Activated CD4-positive, alpha-beta T cell treated with anti-CD3 and anti-CD28 coated beads for 4 hours (primary cell): ENCODE results near the gene E2F1.
"Not testable (repeated sequence)": the region's sequence is repeated elsewhere in the genome, so short reads cannot be mapped to it uniquely, and the experiment has no call there.

Experiments
- DNase-seq, 2 donors: peaks; one replicate each; pipeline ENCODE4 v3.0.0-alpha.2; 2020

E2F1 gene

GRCh38 chr20:33656010-33656782 lies 30.0 kb downstream of the E2F1 start:
- no peak for DNase-seq

GRCh38 chr20:33655164-33655563 lies 31.0 kb downstream of the E2F1 start:
- DNase-seq: no peak

DNA sequence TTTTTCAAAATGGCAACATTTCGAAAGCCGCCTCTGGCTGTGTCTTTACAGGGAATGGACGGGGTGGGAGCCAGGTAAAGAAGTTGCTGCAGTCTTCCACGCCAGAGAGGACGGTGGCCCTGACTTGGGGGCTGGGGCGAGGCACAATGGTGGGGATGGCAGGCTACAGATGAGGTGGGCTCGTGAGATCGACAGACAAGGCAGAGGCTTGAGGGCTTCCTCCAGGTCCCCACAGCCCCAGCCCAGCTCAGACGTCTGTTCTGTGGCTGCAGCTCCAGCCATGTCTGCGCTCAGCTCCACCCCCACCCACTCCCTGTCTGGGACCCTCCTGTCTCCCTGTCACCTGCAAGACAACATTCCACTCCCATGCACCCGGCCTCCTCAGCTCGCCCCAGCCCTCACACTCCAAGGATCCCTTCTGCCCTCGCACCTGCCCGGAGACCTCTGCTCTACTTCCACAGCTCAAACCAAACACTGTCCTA lies 31.5 kb downstream of the E2F1 start:
- no peak for DNase-seq

DNA sequence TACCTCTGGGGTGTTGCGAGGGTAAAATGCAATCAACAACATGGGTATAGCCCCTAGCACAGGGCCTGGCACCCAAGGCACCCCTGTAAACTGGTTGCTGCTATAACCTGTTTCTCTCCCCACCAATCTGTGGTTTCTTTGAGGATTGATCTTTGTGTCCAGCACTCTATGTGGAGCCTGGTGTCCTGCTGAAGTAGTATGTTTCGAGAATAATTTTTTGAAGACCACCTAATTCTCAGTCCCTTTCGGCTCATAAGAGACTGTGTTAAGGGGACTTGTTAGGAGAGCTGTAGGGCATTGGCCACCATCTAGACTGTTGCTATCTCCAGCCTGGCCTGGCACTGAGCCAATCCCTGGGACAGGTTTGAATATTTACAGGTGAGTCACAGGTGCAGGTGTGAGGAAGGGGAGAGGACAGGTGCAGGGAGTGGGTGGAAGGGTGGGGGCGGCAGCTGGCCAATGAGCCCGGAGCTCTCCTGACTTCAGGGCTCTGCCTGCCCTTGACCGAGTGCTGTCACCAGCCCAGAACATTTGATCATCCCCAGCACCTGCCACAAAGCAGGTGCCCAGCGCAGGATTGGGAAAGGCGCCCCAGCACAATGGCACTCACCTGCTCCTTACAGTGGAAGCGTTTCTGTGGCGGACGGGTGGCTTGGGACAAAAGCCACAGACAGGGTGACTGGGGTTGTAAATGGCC lies 32.1 kb downstream of the E2F1 start:
- DNase-seq: no peak

- DNase-seq: peak in 1 of 2 donors; percentile 15
Observed at GRCh38 chr20:33653218-33653899, 32.8 kb downstream of the E2F1 start.

GRCh38 chr20:33651562-33652048 lies 34.6 kb downstream of the E2F1 start:
- DNase-seq: no peak

DNA sequence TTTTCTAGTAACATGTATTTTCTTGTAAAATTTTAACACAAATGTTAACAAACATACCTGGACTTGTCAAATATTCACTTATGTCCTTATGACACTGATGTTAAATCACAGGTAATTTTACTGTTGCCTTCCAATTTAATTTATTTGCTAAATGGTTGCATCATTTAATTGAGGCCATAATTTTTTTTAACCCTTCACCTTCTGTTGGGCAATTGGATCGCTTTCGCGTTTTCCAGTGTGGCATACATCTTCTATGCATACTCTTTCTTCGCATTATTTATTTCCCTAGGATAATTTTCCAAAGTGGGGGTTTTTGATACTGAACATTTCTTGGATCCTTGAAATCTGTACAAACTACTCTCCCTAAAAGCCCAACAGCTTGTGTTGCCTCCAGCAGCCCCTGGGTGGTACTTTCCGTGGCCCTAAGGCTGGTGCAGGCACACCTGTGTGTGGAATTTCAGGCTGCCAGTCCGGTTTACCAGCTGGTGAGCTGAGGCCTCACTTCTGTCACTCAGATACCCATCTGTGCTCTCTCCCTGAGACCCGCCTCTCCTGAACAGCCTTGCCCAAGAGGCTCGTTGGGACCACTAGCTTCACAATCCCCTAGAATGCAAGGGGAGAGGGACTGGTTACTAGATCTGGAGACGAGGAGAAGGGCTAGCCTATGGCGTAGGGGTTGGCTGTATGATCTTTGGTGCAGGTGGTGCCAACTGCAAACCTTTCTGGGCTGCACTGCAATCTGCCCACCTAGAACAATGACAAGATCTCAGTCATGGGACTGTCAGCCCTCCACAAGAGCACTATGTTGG lies 35.2 kb downstream of the E2F1 start:
- no peak for DNase-seq

DNA sequence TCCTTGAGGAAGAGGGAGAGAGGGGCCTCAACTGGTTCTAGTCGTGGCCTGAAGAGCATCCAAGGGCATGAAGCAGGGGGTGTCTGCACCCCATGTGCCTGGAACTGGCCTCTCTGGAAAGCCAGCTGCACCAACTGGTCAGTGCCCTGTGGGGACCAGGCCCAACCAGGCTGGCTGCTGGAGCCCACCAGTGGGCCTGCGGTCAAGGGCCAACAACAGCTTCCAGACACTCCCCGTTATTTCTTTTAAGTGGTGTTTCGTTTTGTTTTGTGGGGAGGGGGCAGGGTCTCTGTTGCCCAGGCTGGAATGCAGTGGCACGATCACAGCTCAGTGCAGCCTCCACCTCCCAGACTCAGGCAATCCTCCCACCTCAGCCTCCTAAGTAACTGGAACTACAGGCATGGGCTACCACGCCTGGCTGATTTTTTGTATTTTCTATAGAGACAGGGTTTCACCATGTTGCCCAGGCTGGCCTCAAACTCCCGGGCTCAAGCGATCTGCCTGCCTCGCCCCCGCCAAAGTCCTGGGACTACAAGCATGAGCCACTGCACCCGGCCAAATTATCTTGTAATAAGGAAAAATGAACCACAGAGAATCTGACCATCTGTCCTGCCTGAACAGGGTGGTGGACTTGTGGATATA lies 36.0 kb downstream of the E2F1 start:
- no peak for DNase-seq

- DNase-seq: no peak
Observed at GRCh38 chr20:33649201-33649681, 36.9 kb downstream of the E2F1 start.

DNA sequence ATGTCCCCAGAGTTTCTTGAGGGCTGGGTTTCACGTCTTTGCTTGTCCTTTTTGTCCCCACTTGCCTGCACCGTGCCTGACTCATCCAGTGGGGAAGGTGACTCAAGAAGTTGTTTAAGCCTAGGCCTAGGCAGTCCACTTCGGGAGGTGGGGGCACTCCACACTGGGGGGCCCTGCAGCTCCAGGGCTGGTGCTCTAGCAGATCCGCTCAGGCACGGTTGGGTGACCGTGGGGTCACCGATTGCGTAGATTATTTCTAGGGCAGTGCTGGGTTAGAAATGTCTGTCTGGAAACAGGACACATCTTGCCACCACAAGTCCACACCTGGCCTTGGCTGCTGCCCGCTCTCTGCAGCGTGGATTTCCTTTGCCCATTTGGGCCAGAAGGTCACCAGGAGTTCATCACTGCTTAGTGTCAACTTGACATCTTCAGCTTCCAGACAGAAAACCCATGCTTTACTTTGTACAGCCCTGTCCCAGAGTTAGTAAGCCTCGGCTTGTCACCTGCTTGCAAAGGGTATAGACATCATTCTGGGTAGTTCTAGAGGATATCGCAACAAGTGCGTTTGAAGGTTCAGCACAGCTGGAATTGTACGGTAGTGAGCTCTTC lies 37.7 kb downstream of the E2F1 start:
- no peak for DNase-seq

DNA sequence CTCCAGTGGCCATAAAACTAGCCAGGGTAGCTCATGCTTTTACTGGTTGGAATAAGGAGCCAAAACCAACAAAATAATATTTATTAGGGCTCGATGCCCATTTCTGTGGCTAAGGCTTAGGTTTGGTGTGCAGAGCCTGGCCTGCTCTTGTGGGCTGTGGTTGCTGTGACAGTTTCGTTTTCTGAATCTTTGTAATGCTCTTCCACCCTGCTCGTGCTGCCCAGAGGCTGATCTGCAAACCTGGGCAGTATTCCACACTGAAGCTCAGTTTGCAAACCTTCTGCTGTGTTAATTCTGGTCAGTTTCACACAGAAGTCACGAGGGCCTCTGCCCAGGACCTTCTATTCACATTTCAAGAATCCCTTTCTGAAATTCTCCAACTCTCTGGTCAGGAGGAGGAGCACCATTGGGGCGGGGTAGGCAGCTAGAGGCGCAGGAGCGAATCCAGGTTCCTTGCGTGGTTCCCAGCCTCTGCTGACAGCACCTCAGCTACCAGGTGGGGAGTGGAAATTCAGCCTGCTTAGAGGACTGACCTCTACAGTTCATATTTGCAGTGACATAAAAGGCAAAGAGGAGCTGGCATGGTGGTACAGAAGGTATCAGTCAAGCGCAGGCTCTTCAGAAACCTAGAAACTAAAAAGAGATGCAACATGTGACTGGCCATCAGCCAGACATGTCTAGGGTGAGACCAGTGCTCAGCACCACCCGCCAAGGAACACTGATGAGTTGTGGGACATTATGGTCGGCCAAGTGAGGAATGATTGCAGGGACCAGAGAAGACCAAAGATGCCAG lies 38.4 kb downstream of the E2F1 start:
- no peak for DNase-seq

DNA sequence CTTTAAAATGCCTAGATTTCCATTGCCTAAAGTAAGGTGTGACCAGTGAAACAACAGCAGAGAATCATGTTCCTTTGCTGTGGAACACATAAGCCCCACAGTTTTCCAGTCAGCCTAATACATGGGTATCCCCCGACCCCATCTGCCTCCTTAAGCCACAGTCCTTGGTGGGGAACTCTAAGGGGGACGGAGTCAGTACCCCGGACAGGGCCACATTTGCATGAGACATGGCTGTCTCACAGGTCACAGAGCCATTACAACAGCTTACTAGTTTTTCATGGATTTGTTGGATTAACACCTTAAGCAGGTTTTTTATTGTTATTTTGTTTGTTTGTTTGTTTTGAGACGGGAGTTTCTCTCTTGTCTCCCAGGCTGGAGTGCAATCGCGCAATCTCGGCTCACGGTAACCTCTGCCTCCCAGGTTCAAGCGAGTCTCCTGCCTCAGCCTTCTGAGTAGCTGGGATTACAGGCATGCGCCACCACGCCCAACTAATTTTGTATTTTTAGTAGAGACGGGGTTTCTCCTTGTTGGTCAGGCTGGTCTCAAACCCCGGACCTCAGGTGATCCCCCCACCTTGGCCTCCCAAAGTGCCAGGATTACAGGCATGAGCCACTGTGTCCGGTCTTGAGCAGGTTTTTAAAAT lies 39.1 kb downstream of the E2F1 start:
- not testable (repeated sequence) for DNase-seq

DNA sequence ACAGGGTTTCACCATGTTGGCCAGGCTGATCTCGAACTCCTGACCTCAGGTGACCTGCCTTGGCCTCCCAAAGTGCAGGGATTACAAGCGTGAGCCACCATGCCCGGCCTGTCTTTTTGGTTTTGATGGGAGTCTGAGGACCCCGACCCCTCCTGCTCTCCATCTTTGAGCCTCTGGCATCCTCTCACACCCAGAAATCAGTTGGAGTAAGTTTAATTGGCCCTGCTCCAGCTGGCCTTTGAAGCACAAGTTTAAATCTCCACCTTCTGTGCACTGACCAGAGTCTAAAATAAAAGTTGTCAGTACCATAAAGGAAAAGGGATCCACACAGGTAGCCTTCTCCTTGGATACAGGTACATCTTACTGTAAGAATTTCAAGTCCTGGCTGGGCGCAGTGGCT lies 40.0 kb downstream of the E2F1 start:
- DNase-seq: no peak

DNA sequence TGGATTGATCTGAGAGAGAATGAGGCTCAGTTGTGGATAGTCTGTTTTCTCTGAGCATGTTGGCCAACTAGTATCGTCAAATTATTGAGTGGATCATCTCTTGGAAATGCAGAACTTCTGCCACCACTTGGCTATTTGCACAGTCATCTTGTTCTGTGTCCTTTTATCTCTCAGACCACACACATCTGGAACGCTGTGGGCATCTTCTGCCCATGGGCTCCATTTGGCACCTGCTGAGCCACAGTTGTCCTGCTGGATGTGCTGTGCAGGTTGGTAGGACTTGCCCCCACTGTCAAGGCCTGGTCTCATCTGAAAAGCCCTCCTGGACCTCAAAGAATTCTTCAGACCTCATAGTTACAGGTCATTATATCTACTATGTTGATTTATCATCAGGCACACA lies 40.8 kb downstream of the E2F1 start:
- no peak for DNase-seq

DNA sequence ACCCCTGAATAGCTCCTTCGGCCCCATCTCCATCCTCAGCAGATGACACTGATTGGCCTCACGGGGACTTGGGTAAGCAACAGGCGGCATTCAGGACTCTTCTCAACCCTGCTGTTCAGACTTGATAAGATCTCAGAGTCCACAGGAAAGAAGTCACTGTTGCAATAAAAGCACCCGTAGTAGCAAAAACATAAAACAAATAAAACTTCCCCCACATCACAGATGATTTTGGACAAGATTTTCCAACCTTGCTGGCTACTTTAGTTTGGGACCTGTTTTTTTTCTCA lies 41.2 kb downstream of the E2F1 start:
- DNase-seq: no peak

GRCh38 chr20:33644313-33645071 lies 41.7 kb downstream of the E2F1 start:
- no peak for DNase-seq

DNA sequence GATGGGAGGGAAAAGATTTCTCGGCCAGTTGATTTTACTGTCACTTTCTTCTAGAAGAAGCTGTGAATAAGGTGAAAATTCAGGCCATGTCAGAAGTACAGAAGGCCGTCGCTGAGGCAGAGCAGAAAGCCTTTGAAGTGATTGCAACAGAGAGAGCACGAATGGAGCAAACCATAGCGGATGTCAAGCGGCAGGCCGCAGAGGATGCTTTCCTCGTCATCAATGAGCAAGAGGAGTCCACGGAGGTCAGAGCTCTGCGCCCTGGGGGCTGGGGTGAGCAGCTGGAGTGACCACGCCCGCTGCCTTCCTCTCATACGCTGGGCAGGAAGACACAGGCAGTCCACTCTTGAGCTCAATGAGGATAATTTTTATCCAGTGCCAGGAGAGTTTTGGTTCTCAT lies 45.9 kb downstream of the E2F1 start:
- no peak for DNase-seq

- no peak for DNase-seq
Observed at GRCh38 chr20:33636776-33637175, 49.4 kb downstream of the E2F1 start.

GRCh38 chr20:33635341-33635740 lies 50.8 kb downstream of the E2F1 start:
- no peak for DNase-seq

DNA sequence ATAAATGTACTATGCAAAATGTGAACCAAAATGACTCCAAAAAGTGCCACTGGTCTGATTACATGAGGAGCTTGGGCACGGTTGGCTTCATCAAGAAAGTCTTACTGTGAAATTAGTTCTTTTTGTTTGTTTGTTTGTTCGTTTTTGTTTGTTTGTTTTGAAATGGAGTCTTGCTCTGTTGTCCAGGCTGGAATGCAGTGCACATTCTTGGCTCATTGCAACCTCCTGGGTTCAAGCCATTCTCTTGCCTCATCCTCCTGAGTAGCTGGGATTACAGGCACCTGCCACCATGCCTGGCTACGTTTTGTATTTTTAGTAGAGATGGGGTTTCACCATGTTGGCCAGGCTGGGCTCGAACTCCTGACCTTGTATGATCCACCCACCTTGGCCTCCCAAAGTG lies 54.3 kb downstream of the E2F1 start:
- DNase-seq: not testable (repeated sequence)
